IMR-90 (cell line): Measurements from ENCODE around the gene OCIAD1. TPM values are rescaled to one million over a fixed set of nuclear protein-coding genes. Genes with fewer than 3 reads are reported as not detected.

Experiments
- ATAC-seq: fragments of 200-7000 bp; cut with Tn5 transposase; 2 replicates; pipeline ENCODE4 v1.9.1; 2020; ENCODE audit warnings: low read depth, mild to moderate bottlenecking, moderate library complexity
- BruUV-seq: library from RNA; stranded (reverse); fragments of 400-500 nt; replicated peaks from 2 replicates; lab custom pipeline; 2021; lab: Mats Ljungman, UMichigan
- CTCF ChIA-PET: fragments of 300-600 bp; formaldehyde crosslinking; extraction: SDS; loops from one replicate; lab custom pipeline; 2021; ENCODE audit warnings: antibody characterized with exemption; lab: Yijun Ruan, JAX
- POLR2A ChIA-PET: fragments of 300-600 bp; sonication (Branson Sonifier 250); formaldehyde crosslinking; loops from one replicate; lab custom pipeline; 2022; ENCODE audit warnings: antibody characterized with exemption; ENCODE audit not compliant: unreplicated experiment; lab: Charles Lee
- DNase-seq: peaks from one replicate; pipeline ENCODE4 v3.0.0; 2013
- H2AFZ ChIP-seq: replicated peaks from 2 replicates; pipeline ENCODE3; 2013; ENCODE audit warnings: low read length, mild to moderate bottlenecking; ENCODE audit not compliant: poor library complexity
- H2AK5ac ChIP-seq: 2 replicates; pipeline ENCODE4 v1.6.1; 2013; ENCODE audit warnings: low read depth, low read length, inconsistent platforms
- H2AK9ac ChIP-seq: replicated peaks from 2 replicates; pipeline ENCODE3; 2013; ENCODE audit warnings: mild to moderate bottlenecking, low read depth, low read length, moderate library complexity; ENCODE audit not compliant: poor library complexity
- H2BK120ac ChIP-seq: 2 replicates; pipeline ENCODE4 v1.6.1; 2013; ENCODE audit warnings: low read depth, low read length, inconsistent platforms
- H2BK15ac ChIP-seq: 3 replicates; pipeline ENCODE4 v1.6.1; 2013; ENCODE audit warnings: low read depth, low read length, inconsistent platforms
- H2BK20ac ChIP-seq: 2 replicates; pipeline ENCODE4 v1.6.1; 2013; ENCODE audit warnings: low read depth, mild to moderate bottlenecking, inconsistent platforms, low read length, moderate library complexity
- H2BK5ac ChIP-seq: 2 replicates; pipeline ENCODE4 v1.6.1; 2013; ENCODE audit warnings: mild to moderate bottlenecking, low read depth, low read length, inconsistent platforms; ENCODE audit not compliant: poor library complexity, severe bottlenecking
- H3K14ac ChIP-seq: replicated peaks from 2 replicates; pipeline ENCODE4 v1.6.1; 2013; ENCODE audit warnings: low read depth, low read length, inconsistent platforms
- H3K18ac ChIP-seq: 2 replicates; pipeline ENCODE4 v1.6.1; 2013; ENCODE audit warnings: low read depth, low read length, control low read depth
- H3K23ac ChIP-seq: 2 replicates; pipeline ENCODE4 v1.6.1; 2013; ENCODE audit warnings: low read depth, low read length, inconsistent platforms
- H3K27ac ChIP-seq: 2 replicates; pipeline ENCODE4 v1.5.1; 2013; ENCODE audit warnings: mild to moderate bottlenecking, control low read depth, low read length; ENCODE audit not compliant: insufficient read depth
- H3K27me3 ChIP-seq: 2 replicates; pipeline ENCODE4 v1.6.1; 2013; ENCODE audit warnings: low read length; ENCODE audit not compliant: control insufficient read depth, insufficient read depth
- H3K36me3 ChIP-seq: 2 replicates; pipeline ENCODE4 v1.6.1; 2013; ENCODE audit warnings: low read length, mixed read lengths; ENCODE audit not compliant: control insufficient read depth, insufficient read depth
- H3K4ac ChIP-seq: 2 replicates; pipeline ENCODE4 v1.6.1; 2013; ENCODE audit warnings: low read depth, low read length, inconsistent platforms
- H3K4me1 ChIP-seq: 2 replicates; pipeline ENCODE4 v1.6.1; 2013; ENCODE audit warnings: low read length, mixed read lengths; ENCODE audit not compliant: control insufficient read depth, insufficient read depth
- H3K4me2 ChIP-seq: 2 replicates; pipeline ENCODE4 v1.6.1; 2013; ENCODE audit warnings: low read depth, mild to moderate bottlenecking, control low read depth, low read length, moderate library complexity
- H3K4me3 ChIP-seq: 2 replicates; pipeline ENCODE4 v1.5.1; 2013; ENCODE audit warnings: low read depth, mild to moderate bottlenecking, control low read depth, low read length, moderate library complexity; ENCODE audit not compliant: insufficient read depth
- H3K56ac ChIP-seq: 2 replicates; pipeline ENCODE4 v1.6.1; 2013; ENCODE audit warnings: low read length, inconsistent platforms; ENCODE audit not compliant: insufficient read depth; ENCODE audit errors: extremely low read depth
- H3K79me1 ChIP-seq, 2 experiments: 2 replicates each; pipeline ENCODE4 v1.6.1; 2013; ENCODE audit warnings: low read length in 2 of 2, inconsistent platforms in 1 of 2, low read depth in 1 of 2
- H3K9ac ChIP-seq: 2 replicates; pipeline ENCODE4 v1.6.1; 2013; ENCODE audit warnings: low read depth, low read length, control low read depth
- H3K9me1 ChIP-seq: 2 replicates; pipeline ENCODE4 v1.6.1; 2013; ENCODE audit warnings: low read length, inconsistent platforms; ENCODE audit not compliant: insufficient read depth
- H3K9me3 ChIP-seq: 2 replicates; pipeline ENCODE4 v1.6.1; 2013; ENCODE audit warnings: low read length; ENCODE audit not compliant: control insufficient read depth, insufficient read depth
- H4K20me1 ChIP-seq: 2 replicates; pipeline ENCODE4 v1.6.1; 2013; ENCODE audit warnings: low read length, inconsistent platforms; ENCODE audit not compliant: insufficient read depth
- H4K5ac ChIP-seq: 2 replicates; pipeline ENCODE4 v1.6.1; 2013; ENCODE audit warnings: mild to moderate bottlenecking, low read depth, low read length, control low read depth
- H4K8ac ChIP-seq, 2 experiments: 2 replicates each; pipeline ENCODE4 v1.6.1; 2013; ENCODE audit warnings: low read depth in 2 of 2, low read length in 2 of 2, control low read depth in 1 of 2, inconsistent platforms in 1 of 2
- H4K91ac ChIP-seq: 2 replicates; pipeline ENCODE4 v1.6.1; 2013; ENCODE audit warnings: low read depth, low read length, inconsistent platforms; ENCODE audit not compliant: insufficient read depth
- BHLHE40 ChIP-seq: fragments of 150-350 bp; IDR thresholded peaks from 2 replicates; pipeline ENCODE4 v1.6.1; 2016; ENCODE audit warnings: mild to moderate bottlenecking, low read depth, low read length
- CEBPB ChIP-seq: IDR thresholded peaks from 2 replicates; pipeline ENCODE4 v1.6.1; 2012; ENCODE audit warnings: low read depth, low read length, improper control_type of control experiment
- CHD1 ChIP-seq: IDR thresholded peaks from 2 replicates; pipeline ENCODE4 v1.6.1; 2012; ENCODE audit warnings: low read depth, low read length, improper control_type of control experiment
- FOS ChIP-seq: fragments of 150-350 bp; IDR thresholded peaks from 2 replicates; pipeline ENCODE4 v1.6.1; 2016; ENCODE audit warnings: low read depth, low read length
- MAFK ChIP-seq: IDR thresholded peaks from 2 replicates; pipeline ENCODE4 v1.6.1; 2012; ENCODE audit warnings: low read depth, low read length, improper control_type of control experiment
- MAZ ChIP-seq: IDR thresholded peaks from 2 replicates; pipeline ENCODE4 v1.6.1; 2012; ENCODE audit warnings: low read depth, mild to moderate bottlenecking, low read length, improper control_type of control experiment, moderate library complexity, borderline replicate concordance
- MXI1 ChIP-seq: IDR thresholded peaks from 2 replicates; pipeline ENCODE4 v1.6.1; 2012; ENCODE audit warnings: low read depth, mild to moderate bottlenecking, low read length, moderate library complexity, borderline replicate concordance
- NFE2L2 ChIP-seq: fragments of 150-350 bp; IDR thresholded peaks from 2 replicates; pipeline ENCODE4 v1.6.1; 2016; ENCODE audit warnings: low read depth, mild to moderate bottlenecking, low read length
- POLR2A ChIP-seq: IDR thresholded peaks from 2 replicates; pipeline ENCODE4 v1.6.1; 2012; ENCODE audit warnings: mild to moderate bottlenecking, low read depth, low read length
- RAD21 ChIP-seq: IDR thresholded peaks from 2 replicates; pipeline ENCODE4 v1.6.1; 2012; ENCODE audit warnings: low read length, improper control_type of control experiment
- RCOR1 ChIP-seq: IDR thresholded peaks from 2 replicates; pipeline ENCODE4 v1.6.1; 2012; ENCODE audit warnings: mild to moderate bottlenecking, low read length, improper control_type of control experiment; ENCODE audit not compliant: insufficient replicate concordance
- RFX5 ChIP-seq: IDR thresholded peaks from 2 replicates; pipeline ENCODE4 v1.8.0; 2012; ENCODE audit warnings: low read depth, mild to moderate bottlenecking, low read length, moderate library complexity
- SMC3 ChIP-seq: fragments of 150-350 bp; IDR thresholded peaks from 2 replicates; pipeline ENCODE4 v1.6.1; 2016; ENCODE audit warnings: low read depth, mild to moderate bottlenecking, antibody characterized with exemption, low read length, moderate library complexity
- USF2 ChIP-seq: fragments of 150-350 bp; IDR thresholded peaks from 2 replicates; pipeline ENCODE4 v1.6.1; 2017; ENCODE audit warnings: mild to moderate bottlenecking, antibody characterized with exemption, low read length, low read depth
- WGBS, 2 experiments: methylation state at CpG; one replicate each; pipeline versions ENCODE4 v1.1.5 to v1.1.7; 2013; ENCODE audit warnings: missing lambda C conversion rate in 2 of 2; ENCODE audit not compliant: insufficient read length in 1 of 2; ENCODE audit errors: extremely low coverage in 2 of 2; 5-methylcytosine and 5-hydroxymethylcytosine counted together
- dilution Hi-C: fragments of 300-500 bp; cut with HindIII; formaldehyde crosslinking; loops from one replicate; pipeline ENCODE4 v1.14.3; 2018; ENCODE audit warnings: low sequenced_read_pairs; ENCODE audit not compliant: unreplicated experiment
- in situ Hi-C: fragments of 300-500 bp; cut with MboI; formaldehyde crosslinking; loops from 3 replicates; pipeline ENCODE4 v1.14.3; 2019; ENCODE audit warnings: low sequenced_read_pairs, inconsistent platforms, mixed read lengths
- intact Hi-C: fragments of 100-400 bp; cut with micrococcal nuclease; formaldehyde crosslinking; loops from 2 replicates; pipeline ENCODE4 v1.10.0; 2022
- polyA plus RNA-seq, 3 experiments: library from polyadenylated mRNA; depleted of rRNA; stranded (reverse); fragments of >200 nt; gene quantifications; 2 replicates each; pipeline ENCODE4 v1.2.3, GENCODE V29; 2012; ENCODE audit warnings: low replicate concordance in 1 of 3
- total RNA-seq: library from RNA; depleted of rRNA; stranded (reverse); fragments of >200 nt; gene quantifications from 2 replicates; pipeline ENCODE4 v1.2.3, GENCODE V29; 2012
- TF ChIP-seq, protein P1 (sequence below): conservative IDR thresholded peaks from 2 replicates; pipeline ENCODE4 v1.5.1; 2012; ENCODE audit warnings: mild to moderate bottlenecking, low read depth, low read length, improper control_type of control experiment
- TF ChIP-seq, protein P2 (sequence below): fragments of 150-350 bp; IDR thresholded peaks from 2 replicates; pipeline ENCODE4 v1.6.1; 2016; ENCODE audit warnings: low read depth, mild to moderate bottlenecking, low read length, moderate library complexity, borderline replicate concordance

The OCIAD1 gene
- total and polyA plus RNA-seq, 2 of the 4 experiments (the other 2 are of a cell fraction): 86.9 to 112 TPM

- WGBS, 2 experiments: no CpG with 5 or more reads among the region's 3 CpGs
- no peak overlapping the region for H4K91ac ChIP-seq
- DNase-seq (peak; percentile 99), ATAC-seq (peak; percentile 98)
- H3K14ac ChIP-seq: no peak overlapping the region
- H2AK5ac ChIP-seq: no peak overlapping the region
- ChIA-PET CTCF (interaction anchor here (0.8 kb wide), 1 partner anchor 9 kb away, joined by 3 read pairs; no protein-coding TSS in a partner anchor), POLR2A (no interaction called here)
- H2BK5ac ChIP-seq: peak overlapping the region; percentile 53
- no peak overlapping the region for H3K4me3 ChIP-seq
- no peak overlapping the region for H2BK15ac ChIP-seq
- no TSS peak for BruUV-seq
- H4K8ac ChIP-seq: no peak overlapping the region
- H3K27ac ChIP-seq: no peak overlapping the region
- no peak overlapping the region for H3K4me2 ChIP-seq
- no peak overlapping the region for H2BK120ac ChIP-seq
- no peak overlapping the region for H4K5ac ChIP-seq
- H3K56ac ChIP-seq: no peak overlapping the region
- no peaks in the 10 kb centered on the region for H3K9me3 ChIP-seq
- no peaks in the 10 kb centered on the region for H3K36me3 ChIP-seq
- H4K20me1 ChIP-seq: no peaks in the 10 kb centered on the region
- intact Hi-C loops: loop anchor here (5.0 kb wide), 1 partner anchor 53 kb away; no protein-coding TSS in a partner anchor
- H2AFZ ChIP-seq: peak overlapping the region; percentile 66
- peak; percentile 3; the same call in 1 of the 2 replicates for TF ChIP-seq RAD21
- TF ChIP-seq MAZ: no peak
- TF ChIP-seq BHLHE40: peak; percentile 41; the same call in 1 of the 2 replicates
- peak; percentile 19 for TF ChIP-seq RCOR1
- TF ChIP-seq CHD1: no peak
- TF ChIP-seq SMC3: no peak
- no peak for TF ChIP-seq POLR2A
- TF ChIP-seq MXI1: no peak
- TF ChIP-seq USF2: no peak
- TF ChIP-seq, protein P1, sequence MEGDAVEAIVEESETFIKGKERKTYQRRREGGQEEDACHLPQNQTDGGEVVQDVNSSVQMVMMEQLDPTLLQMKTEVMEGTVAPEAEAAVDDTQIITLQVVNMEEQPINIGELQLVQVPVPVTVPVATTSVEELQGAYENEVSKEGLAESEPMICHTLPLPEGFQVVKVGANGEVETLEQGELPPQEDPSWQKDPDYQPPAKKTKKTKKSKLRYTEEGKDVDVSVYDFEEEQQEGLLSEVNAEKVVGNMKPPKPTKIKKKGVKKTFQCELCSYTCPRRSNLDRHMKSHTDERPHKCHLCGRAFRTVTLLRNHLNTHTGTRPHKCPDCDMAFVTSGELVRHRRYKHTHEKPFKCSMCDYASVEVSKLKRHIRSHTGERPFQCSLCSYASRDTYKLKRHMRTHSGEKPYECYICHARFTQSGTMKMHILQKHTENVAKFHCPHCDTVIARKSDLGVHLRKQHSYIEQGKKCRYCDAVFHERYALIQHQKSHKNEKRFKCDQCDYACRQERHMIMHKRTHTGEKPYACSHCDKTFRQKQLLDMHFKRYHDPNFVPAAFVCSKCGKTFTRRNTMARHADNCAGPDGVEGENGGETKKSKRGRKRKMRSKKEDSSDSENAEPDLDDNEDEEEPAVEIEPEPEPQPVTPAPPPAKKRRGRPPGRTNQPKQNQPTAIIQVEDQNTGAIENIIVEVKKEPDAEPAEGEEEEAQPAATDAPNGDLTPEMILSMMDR: no peak
- TF ChIP-seq MAFK: peak; percentile 23; the same call in 1 of the 2 replicates
- no peak for TF ChIP-seq RFX5
- TF ChIP-seq, protein P2, sequence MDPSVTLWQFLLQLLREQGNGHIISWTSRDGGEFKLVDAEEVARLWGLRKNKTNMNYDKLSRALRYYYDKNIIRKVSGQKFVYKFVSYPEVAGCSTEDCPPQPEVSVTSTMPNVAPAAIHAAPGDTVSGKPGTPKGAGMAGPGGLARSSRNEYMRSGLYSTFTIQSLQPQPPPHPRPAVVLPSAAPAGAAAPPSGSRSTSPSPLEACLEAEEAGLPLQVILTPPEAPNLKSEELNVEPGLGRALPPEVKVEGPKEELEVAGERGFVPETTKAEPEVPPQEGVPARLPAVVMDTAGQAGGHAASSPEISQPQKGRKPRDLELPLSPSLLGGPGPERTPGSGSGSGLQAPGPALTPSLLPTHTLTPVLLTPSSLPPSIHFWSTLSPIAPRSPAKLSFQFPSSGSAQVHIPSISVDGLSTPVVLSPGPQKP: no peak
- no peak for TF ChIP-seq CEBPB
- TF ChIP-seq FOS: peak; percentile 94
- TF ChIP-seq NFE2L2: peak; percentile 29; the same call in 1 of the 2 replicates
- H3K23ac ChIP-seq: no peak overlapping the region
- H3K9ac ChIP-seq: no peak overlapping the region
- no peak overlapping the region for H3K18ac ChIP-seq
- peaks cover 3% of the 10 kb centered on the region for H3K4me1 ChIP-seq
- H3K27me3 ChIP-seq: no peaks in the 10 kb centered on the region
- H3K9me1 ChIP-seq: peaks cover 6% of the 10 kb centered on the region
- dilution Hi-C loops: no loop called here
- H2AK9ac ChIP-seq: no peak overlapping the region
- H3K4ac ChIP-seq: no peak overlapping the region
- peaks cover 0 to 7% of the 10 kb centered on the region in 2 experiments; a peak in 2 of 4 replicates for H3K79me1 ChIP-seq
- H2BK20ac ChIP-seq: no peak overlapping the region
- in situ Hi-C loops: no loop called here
Measured at GRCh38 chr4:48909697-48910096, 78.8 kb downstream of the OCIAD1 start.
